WTC11 (cell line): Measurements from ENCODE around the gene AJAP1. TPM values are rescaled to one million over a fixed set of nuclear protein-coding genes. Genes with fewer than 3 reads are reported as not detected.

Source experiments
- ATAC-seq: fragments of 200-7000 bp; cut with Tn5 transposase; 2 replicates; pipeline ENCODE4 v1.10.0; 2021; ENCODE audit warnings: mild to moderate bottlenecking, moderate library complexity
- CTCF ChIA-PET: fragments of 300-600 bp; sonication (Branson Sonifier 250); formaldehyde crosslinking; loops from one replicate; lab custom pipeline; 2021; ENCODE audit warnings: antibody characterized with exemption; lab: Charles Lee
- POLR2A ChIA-PET: fragments of 350-600 bp; sonication (Branson Sonifier 250); formaldehyde crosslinking; loops from one replicate; lab custom pipeline; 2021; ENCODE audit warnings: antibody characterized with exemption; lab: Charles Lee
- DNase-seq: peaks from one replicate; pipeline ENCODE4 v3.0.0; 2021; ENCODE audit warnings: low spot score
- H3K27ac Mint-ChIP-seq: 2 replicates; pipeline ENCODE4 v1.8.0; 2021; ENCODE audit warnings: mixed read lengths
- H3K27me3 Mint-ChIP-seq: 2 replicates; pipeline ENCODE4 v1.8.0; 2021; ENCODE audit warnings: low read depth, mild to moderate bottlenecking, moderate library complexity, mixed read lengths
- H3K36me3 Mint-ChIP-seq: 2 replicates; pipeline ENCODE4 v1.8.0; 2021; ENCODE audit warnings: mixed read lengths
- H3K4me1 Mint-ChIP-seq: 2 replicates; pipeline ENCODE4 v1.8.0; 2022; ENCODE audit warnings: mixed read lengths
- H3K4me3 Mint-ChIP-seq: 2 replicates; pipeline ENCODE4 v1.8.0; 2021; ENCODE audit warnings: mild to moderate bottlenecking, moderate library complexity, mixed read lengths
- H3K9me3 Mint-ChIP-seq: 2 replicates; pipeline ENCODE4 v1.8.0; 2021; ENCODE audit warnings: mixed read lengths
- ATF1 ChIP-seq: sonication (generic); formaldehyde crosslinking; IDR thresholded peaks from 2 replicates; pipeline ENCODE4 v1.8.1; 2023; ENCODE audit warnings: mild to moderate bottlenecking, moderate library complexity, missing genetic modification reagents
- ATF2 ChIP-seq: sonication (generic); formaldehyde crosslinking; IDR thresholded peaks from 2 replicates; pipeline ENCODE4 v1.8.1; 2022; ENCODE audit warnings: low read depth, missing genetic modification reagents, borderline replicate concordance
- CREM ChIP-seq: sonication (generic); formaldehyde crosslinking; IDR thresholded peaks from 2 replicates; pipeline ENCODE4 v1.8.1; 2022; ENCODE audit warnings: mild to moderate bottlenecking, missing genetic modification reagents, moderate library complexity
- ELF4 ChIP-seq: sonication (generic); formaldehyde crosslinking; IDR thresholded peaks from 2 replicates; pipeline ENCODE4 v1.8.1; 2022; ENCODE audit warnings: low read depth, mild to moderate bottlenecking, moderate library complexity, missing genetic modification reagents
- ESRRA ChIP-seq: sonication (generic); formaldehyde crosslinking; IDR thresholded peaks from 2 replicates; pipeline ENCODE4 v1.8.1; 2022; ENCODE audit warnings: mild to moderate bottlenecking, missing genetic modification reagents, borderline replicate concordance
- FOXP4 ChIP-seq: sonication (generic); formaldehyde crosslinking; IDR thresholded peaks from 2 replicates; pipeline ENCODE4 v1.8.0; 2022; ENCODE audit warnings: mild to moderate bottlenecking, missing genetic modification reagents
- HMGA2 ChIP-seq: fragments of 250-450 bp; sonication (Bioruptor Pico); IDR thresholded peaks from 2 replicates; pipeline ENCODE4 v1.4.0; 2021; ENCODE audit warnings: mild to moderate bottlenecking, moderate library complexity
- IRF2 ChIP-seq: sonication (generic); formaldehyde crosslinking; IDR thresholded peaks from 2 replicates; pipeline ENCODE4 v1.8.0; 2022; ENCODE audit warnings: low read depth, missing genetic modification reagents, borderline replicate concordance
- MAX ChIP-seq: sonication (generic); formaldehyde crosslinking; IDR thresholded peaks from 2 replicates; pipeline ENCODE4 v1.8.0; 2022; ENCODE audit warnings: mild to moderate bottlenecking, missing genetic modification reagents
- MXD4 ChIP-seq: fragments of 250-450 bp; sonication (Bioruptor Pico); IDR thresholded peaks from 2 replicates; pipeline ENCODE4 v1.8.0; 2021; ENCODE audit warnings: mild to moderate bottlenecking, moderate library complexity, borderline replicate concordance
- NFYB ChIP-seq: sonication (generic); formaldehyde crosslinking; conservative IDR thresholded peaks from 2 replicates; pipeline ENCODE4 v1.8.0; 2022; ENCODE audit warnings: low read depth, missing genetic modification reagents
- NR2C2 ChIP-seq: sonication (generic); formaldehyde crosslinking; IDR thresholded peaks from 2 replicates; pipeline ENCODE4 v1.8.0; 2022; ENCODE audit warnings: mild to moderate bottlenecking, missing genetic modification reagents
- RELA ChIP-seq: sonication (generic); formaldehyde crosslinking; IDR thresholded peaks from 2 replicates; pipeline ENCODE4 v1.8.1; 2022; ENCODE audit warnings: missing genetic modification reagents, mild to moderate bottlenecking, borderline replicate concordance
- RORB ChIP-seq: fragments of 250-450 bp; sonication (Bioruptor Pico); IDR thresholded peaks from 2 replicates; pipeline ENCODE4 v1.9.0; 2021; ENCODE audit warnings: mild to moderate bottlenecking
- SMAD4 ChIP-seq: sonication (generic); formaldehyde crosslinking; IDR thresholded peaks from 2 replicates; pipeline ENCODE4 v1.8.0; 2022; ENCODE audit warnings: mild to moderate bottlenecking, missing genetic modification reagents
- SOX15 ChIP-seq: fragments of 250-450 bp; sonication (Bioruptor Pico); IDR thresholded peaks from 2 replicates; pipeline ENCODE4 v1.9.0; 2021; ENCODE audit warnings: mild to moderate bottlenecking
- TEAD1 ChIP-seq: sonication (generic); formaldehyde crosslinking; IDR thresholded peaks from 2 replicates; pipeline ENCODE4 v1.8.0; 2022; ENCODE audit warnings: mild to moderate bottlenecking, missing genetic modification reagents
- TEAD4 ChIP-seq: sonication (generic); formaldehyde crosslinking; IDR thresholded peaks from 2 replicates; pipeline ENCODE4 v1.8.0; 2022; ENCODE audit warnings: mild to moderate bottlenecking, missing genetic modification reagents
- TP53 ChIP-seq: sonication (generic); formaldehyde crosslinking; IDR thresholded peaks from 2 replicates; pipeline ENCODE4 v1.8.1; 2023; ENCODE audit warnings: mild to moderate bottlenecking, missing genetic modification reagents
- ZNF121 ChIP-seq: sonication (generic); formaldehyde crosslinking; IDR thresholded peaks from 2 replicates; pipeline ENCODE4 v1.8.0; 2023; ENCODE audit warnings: missing genetic modification reagents
- ZNF138 ChIP-seq: sonication (generic); formaldehyde crosslinking; conservative IDR thresholded peaks from 2 replicates; pipeline ENCODE4 v1.8.1; 2022; ENCODE audit warnings: mild to moderate bottlenecking, moderate library complexity, missing genetic modification reagents
- ZNF219 ChIP-seq: sonication (generic); formaldehyde crosslinking; IDR thresholded peaks from 2 replicates; pipeline ENCODE4 v1.8.0; 2023; ENCODE audit warnings: missing genetic modification reagents, mild to moderate bottlenecking, borderline replicate concordance
- ZNF232 ChIP-seq: sonication (generic); formaldehyde crosslinking; IDR thresholded peaks from 2 replicates; pipeline ENCODE4 v1.8.0; 2022; ENCODE audit warnings: mild to moderate bottlenecking, missing genetic modification reagents
- ZNF317 ChIP-seq: sonication (generic); formaldehyde crosslinking; IDR thresholded peaks from 2 replicates; pipeline ENCODE4 v1.8.1; 2023; ENCODE audit warnings: low read depth, mild to moderate bottlenecking, moderate library complexity, missing genetic modification reagents, borderline replicate concordance
- ZNF416 ChIP-seq: fragments of 250-450 bp; sonication (Bioruptor Pico); IDR thresholded peaks from 2 replicates; pipeline ENCODE4 v1.9.0; 2021; ENCODE audit warnings: mild to moderate bottlenecking, inconsistent platforms
- ZNF671 ChIP-seq: fragments of 250-450 bp; sonication (Bioruptor Pico); IDR thresholded peaks from 2 replicates; pipeline ENCODE4 v1.8.0; 2021; ENCODE audit warnings: mild to moderate bottlenecking
- total RNA-seq: library from RNA; stranded (reverse); gene quantifications from 3 replicates; pipeline ENCODE4 v1.2.3, GENCODE V29; 2021
- TF ChIP-seq, protein P1 (sequence below): sonication (generic); formaldehyde crosslinking; IDR thresholded peaks from 2 replicates; pipeline ENCODE4 v1.8.1; 2023; ENCODE audit warnings: mild to moderate bottlenecking, missing genetic modification reagents, moderate library complexity
- TF ChIP-seq, protein P2 (sequence below): fragments of 250-450 bp; sonication (Bioruptor Pico); IDR thresholded peaks from 2 replicates; pipeline ENCODE4 v1.8.0; 2021; ENCODE audit warnings: mild to moderate bottlenecking
- TF ChIP-seq, protein P3 (sequence below): sonication (generic); formaldehyde crosslinking; IDR thresholded peaks from 2 replicates; pipeline ENCODE4 v1.8.1; 2023; ENCODE audit warnings: mild to moderate bottlenecking, missing genetic modification reagents

The AJAP1 gene
- total RNA-seq, 1 experiment from 2014 or later = 2.1 TPM

- TF ChIP-seq ATF2 (CRISPR knock-in tag) = no peak
Observed at GRCh38 chr1:4820543-4820942, 166.1 kb downstream of the AJAP1 start (continued).

GRCh38 chr1:4825800-4826450 lies 171.5 kb downstream of the AJAP1 start:
- TF ChIP-seq ZNF232 (CRISPR knock-in tag) (no peak), TP53 (no peak), ZNF317 (CRISPR knock-in tag) (no peak), TEAD1 (CRISPR knock-in tag) (no peak), RORB (CRISPR knock-in tag) (no peak), IRF2 (CRISPR knock-in tag) (no peak), ZNF671 (CRISPR knock-in tag) (no peak), NFYB (CRISPR knock-in tag) (no peak), ZNF219 (CRISPR knock-in tag) (no peak), ATF1 (no peak), CREM (CRISPR knock-in tag) (no peak), HMGA2 (CRISPR knock-in tag) (no peak), SOX15 (CRISPR knock-in tag) (no peak), MXD4 (CRISPR knock-in tag) (no peak), ZNF138 (CRISPR knock-in tag) (no peak), ZNF121 (no peak), TEAD4 (no peak), RELA (CRISPR knock-in tag) (no peak)
- TF ChIP-seq, protein P1, sequence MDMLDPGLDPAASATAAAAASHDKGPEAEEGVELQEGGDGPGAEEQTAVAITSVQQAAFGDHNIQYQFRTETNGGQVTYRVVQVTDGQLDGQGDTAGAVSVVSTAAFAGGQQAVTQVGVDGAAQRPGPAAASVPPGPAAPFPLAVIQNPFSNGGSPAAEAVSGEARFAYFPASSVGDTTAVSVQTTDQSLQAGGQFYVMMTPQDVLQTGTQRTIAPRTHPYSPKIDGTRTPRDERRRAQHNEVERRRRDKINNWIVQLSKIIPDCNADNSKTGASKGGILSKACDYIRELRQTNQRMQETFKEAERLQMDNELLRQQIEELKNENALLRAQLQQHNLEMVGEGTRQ = no peak
- TF ChIP-seq, protein P2, sequence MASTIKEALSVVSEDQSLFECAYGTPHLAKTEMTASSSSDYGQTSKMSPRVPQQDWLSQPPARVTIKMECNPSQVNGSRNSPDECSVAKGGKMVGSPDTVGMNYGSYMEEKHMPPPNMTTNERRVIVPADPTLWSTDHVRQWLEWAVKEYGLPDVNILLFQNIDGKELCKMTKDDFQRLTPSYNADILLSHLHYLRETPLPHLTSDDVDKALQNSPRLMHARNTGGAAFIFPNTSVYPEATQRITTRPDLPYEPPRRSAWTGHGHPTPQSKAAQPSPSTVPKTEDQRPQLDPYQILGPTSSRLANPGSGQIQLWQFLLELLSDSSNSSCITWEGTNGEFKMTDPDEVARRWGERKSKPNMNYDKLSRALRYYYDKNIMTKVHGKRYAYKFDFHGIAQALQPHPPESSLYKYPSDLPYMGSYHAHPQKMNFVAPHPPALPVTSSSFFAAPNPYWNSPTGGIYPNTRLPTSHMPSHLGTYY (CRISPR knock-in tag) = no peak
- Mint-ChIP-seq H3K36me3 (peaks cover 81% of the 10 kb centered on the region), H3K4me3 (no peak overlapping the region), H3K27me3 (peaks cover 13% of the 10 kb centered on the region), H3K4me1 (no peaks in the 10 kb centered on the region), H3K9me3 (peaks cover 79% of the 10 kb centered on the region), H3K27ac (no peak overlapping the region)
- CTCF ChIA-PET = interaction anchor here (1.0 kb wide), 1 partner anchor 170 kb away, joined by 5 read pairs; no protein-coding TSS in a partner anchor
- DNase-seq = no peak
- POLR2A ChIA-PET = no interaction called here
- ATAC-seq = no peak; the same call in 1 of the 2 replicates

DNA sequence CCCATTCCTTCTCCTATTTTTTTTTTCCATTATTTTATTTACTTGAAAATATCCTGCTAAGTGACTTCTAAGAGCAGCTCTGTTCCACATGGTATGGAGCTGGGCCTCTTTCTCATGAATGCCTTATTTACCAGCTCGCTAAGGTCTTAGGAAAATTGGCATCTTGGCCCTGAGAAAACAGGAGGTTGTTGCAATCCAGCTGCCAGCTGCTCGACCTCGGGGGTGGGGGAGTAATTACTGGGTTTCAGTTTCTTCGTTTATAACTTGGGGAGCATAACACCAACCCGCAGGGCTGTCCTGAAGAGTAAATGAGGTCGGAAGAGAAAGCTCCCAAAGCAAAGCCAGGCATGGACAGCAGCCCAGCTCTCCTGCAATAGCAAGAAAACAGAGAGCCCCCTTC lies 176.3 kb downstream of the AJAP1 start:
- POLR2A ChIA-PET = no interaction called here
- TF ChIP-seq NR2C2 (CRISPR knock-in tag) = no peak
- TF ChIP-seq MAX (CRISPR knock-in tag) = no peak
- no peak for TF ChIP-seq ELF4 (CRISPR knock-in tag)
- no peak for TF ChIP-seq RORB (CRISPR knock-in tag)
- TF ChIP-seq, protein P3, sequence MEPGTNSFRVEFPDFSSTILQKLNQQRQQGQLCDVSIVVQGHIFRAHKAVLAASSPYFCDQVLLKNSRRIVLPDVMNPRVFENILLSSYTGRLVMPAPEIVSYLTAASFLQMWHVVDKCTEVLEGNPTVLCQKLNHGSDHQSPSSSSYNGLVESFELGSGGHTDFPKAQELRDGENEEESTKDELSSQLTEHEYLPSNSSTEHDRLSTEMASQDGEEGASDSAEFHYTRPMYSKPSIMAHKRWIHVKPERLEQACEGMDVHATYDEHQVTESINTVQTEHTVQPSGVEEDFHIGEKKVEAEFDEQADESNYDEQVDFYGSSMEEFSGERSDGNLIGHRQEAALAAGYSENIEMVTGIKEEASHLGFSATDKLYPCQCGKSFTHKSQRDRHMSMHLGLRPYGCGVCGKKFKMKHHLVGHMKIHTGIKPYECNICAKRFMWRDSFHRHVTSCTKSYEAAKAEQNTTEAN (CRISPR knock-in tag) = no peak
- no peak for TF ChIP-seq ZNF416 (CRISPR knock-in tag)
- no peak for TF ChIP-seq ESRRA (CRISPR knock-in tag)
- TF ChIP-seq SMAD4 (CRISPR knock-in tag) = no peak
- TF ChIP-seq FOXP4 (CRISPR knock-in tag) = no peak

More for the DNA sequence above, 176.3 kb downstream of the AJAP1 start:
- Mint-ChIP-seq H3K4me3 (no peak overlapping the region), H3K4me1 (no peaks in the 10 kb centered on the region), H3K36me3 (peaks cover 87% of the 10 kb centered on the region), H3K27me3 (peaks cover 10% of the 10 kb centered on the region), H3K27ac (no peak overlapping the region), H3K9me3 (peaks cover 81% of the 10 kb centered on the region)
- ATAC-seq = no peak
- DNase-seq = no peak
- CTCF ChIA-PET = no interaction called here
